ENCODE measurements around the gene FHIT. TPM values are rescaled to one million over a fixed set of nuclear protein-coding genes. Genes with fewer than 3 reads are reported as not detected.
A peak's percentile ranks its signal among the peaks of the same experiment; 100 is the strongest.

FHIT gene
- total and polyA plus RNA-seq, 4 donors: 6.9 to 16.5 (median 9.9) TPM

DNA sequence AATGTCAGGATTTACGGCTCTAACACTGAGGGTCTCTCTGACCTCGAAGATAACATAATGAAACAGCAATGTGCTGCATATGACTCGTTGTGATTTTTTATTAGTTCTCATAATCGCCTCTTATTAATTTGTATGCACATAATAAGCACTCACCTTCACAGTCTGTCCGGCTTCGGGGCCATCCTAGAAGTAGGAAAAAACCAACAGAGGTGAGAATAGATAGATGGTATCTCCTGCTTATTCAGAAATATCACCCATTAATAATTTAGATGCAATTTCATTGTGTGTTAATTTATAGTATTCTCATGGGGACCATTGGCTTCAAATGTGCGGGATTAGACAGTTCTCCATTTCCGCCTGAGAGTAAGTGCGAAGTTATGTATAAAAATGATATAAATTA lies 1240.0 kb downstream of the FHIT start:
- no peak overlapping the region for H3K4me3 ChIP-seq (ENCODE audit: low read depth, low read length)
- no peaks in the 10 kb centered on the region for H3K4me1 ChIP-seq (ENCODE audit: control insufficient read depth, insufficient read depth, low read length)
- no peaks in the 10 kb centered on the region for H3K27me3 ChIP-seq (ENCODE audit: control insufficient read depth, insufficient read depth, low read length)
- no peak overlapping the region for H3K27ac ChIP-seq (ENCODE audit: low read depth, low read length)
- no peaks in the 10 kb centered on the region for H3K36me3 ChIP-seq (ENCODE audit: control insufficient read depth, insufficient read depth, low read length)
- DNase-seq (ENCODE audit: low read depth in 4 of 6, low spot score in 6 of 6): peak in 1 of 6 donors; percentile 50
- no CpG with 5 or more reads among the region's 9 CpGs for WGBS (ENCODE audit: insufficient coverage)
- H3K9me3 ChIP-seq (ENCODE audit: control insufficient read depth, insufficient read depth, low read length): no peaks in the 10 kb centered on the region

DNA sequence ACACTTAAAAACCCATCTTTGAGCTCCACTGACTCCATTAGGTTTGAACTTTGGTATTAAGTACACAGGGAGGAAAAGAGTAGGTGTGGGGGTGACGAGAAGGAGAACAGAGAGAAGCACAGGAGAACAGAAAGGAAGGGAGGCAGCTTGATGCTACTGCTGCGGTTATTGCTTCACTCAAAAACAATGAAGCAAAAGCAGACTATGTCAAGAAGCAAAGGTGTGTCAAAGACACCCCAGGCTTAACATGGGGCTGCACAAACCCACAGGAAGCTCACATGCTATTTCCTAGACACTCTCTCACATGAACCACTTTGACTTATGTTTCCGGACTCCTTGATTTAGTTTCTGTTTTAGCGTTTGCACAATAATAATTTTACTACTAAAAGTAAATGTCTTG lies 1240.5 kb downstream of the FHIT start:
- no peaks in the 10 kb centered on the region for H3K9me3 ChIP-seq (ENCODE audit: control insufficient read depth, insufficient read depth, low read length)
- DNase-seq (ENCODE audit: low read depth in 4 of 6, low spot score in 6 of 6): no peak
- H3K27ac ChIP-seq (ENCODE audit: low read depth, low read length): no peak overlapping the region
- no peak overlapping the region for H3K4me3 ChIP-seq (ENCODE audit: low read depth, low read length)
- H3K4me1 ChIP-seq (ENCODE audit: control insufficient read depth, insufficient read depth, low read length): no peaks in the 10 kb centered on the region
- no peaks in the 10 kb centered on the region for H3K27me3 ChIP-seq (ENCODE audit: control insufficient read depth, insufficient read depth, low read length)
- no peaks in the 10 kb centered on the region for H3K36me3 ChIP-seq (ENCODE audit: control insufficient read depth, insufficient read depth, low read length)
- WGBS (ENCODE audit: insufficient coverage): 67% methylated on average over 1 of the region's 4 CpGs

DNA sequence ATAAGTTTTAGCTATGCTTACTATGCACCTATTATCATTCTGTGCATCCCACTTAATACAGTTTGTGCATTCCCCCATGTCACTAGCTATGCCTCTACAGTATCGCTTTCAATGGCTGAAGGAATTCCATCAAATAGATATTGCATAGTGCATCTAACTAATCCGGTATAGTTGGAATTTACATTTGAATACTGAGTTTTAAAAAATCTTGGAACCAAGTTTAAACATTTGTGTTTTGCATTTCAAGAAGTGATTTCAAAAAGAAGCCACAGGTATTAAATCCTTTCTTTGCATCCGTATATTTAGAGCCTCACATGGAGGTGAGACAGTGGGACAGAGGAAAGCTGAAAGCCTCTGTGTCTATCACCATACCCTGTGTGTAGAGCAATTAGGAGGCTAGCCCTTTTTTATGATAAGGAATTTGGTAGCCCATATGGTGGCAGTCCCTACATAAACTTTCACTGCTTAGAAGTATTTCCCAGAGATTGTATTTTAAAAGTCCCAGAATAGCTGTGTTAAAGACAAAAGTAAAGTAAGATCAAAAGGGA lies 1241.2 kb downstream of the FHIT start:
- H3K27me3 ChIP-seq (ENCODE audit: control insufficient read depth, insufficient read depth, low read length): no peaks in the 10 kb centered on the region
- DNase-seq (ENCODE audit: low read depth in 4 of 6, low spot score in 6 of 6): no peak
- no peak overlapping the region for H3K4me3 ChIP-seq (ENCODE audit: low read depth, low read length)
- no peaks in the 10 kb centered on the region for H3K4me1 ChIP-seq (ENCODE audit: control insufficient read depth, insufficient read depth, low read length)
- H3K36me3 ChIP-seq (ENCODE audit: control insufficient read depth, insufficient read depth, low read length): no peaks in the 10 kb centered on the region
- no CpG with 5 or more reads among the region's 3 CpGs for WGBS (ENCODE audit: insufficient coverage)
- no peak overlapping the region for H3K27ac ChIP-seq (ENCODE audit: low read depth, low read length)
- no peaks in the 10 kb centered on the region for H3K9me3 ChIP-seq (ENCODE audit: control insufficient read depth, insufficient read depth, low read length)

DNA sequence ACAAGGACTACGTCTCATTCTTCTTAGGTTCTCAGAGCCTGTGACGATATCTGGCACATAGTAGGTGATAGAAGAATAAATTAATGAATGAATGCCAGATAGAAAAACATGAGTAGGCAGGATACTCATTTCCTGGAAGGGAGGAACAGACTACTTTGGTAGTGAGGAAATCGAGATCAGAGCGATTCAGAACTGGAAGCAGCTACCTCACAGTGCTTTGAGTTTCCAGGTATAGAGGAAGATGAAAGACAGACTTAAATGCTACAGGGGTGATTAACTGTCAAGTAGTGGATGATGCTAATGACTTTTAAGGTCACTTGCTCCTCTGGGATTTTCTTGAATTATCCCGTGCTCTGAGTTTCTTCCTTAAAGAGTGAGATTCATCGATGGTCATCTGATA lies 1249.9 kb downstream of the FHIT start:
- DNase-seq (ENCODE audit: low read depth in 4 of 6, low spot score in 6 of 6): no peak
- H3K4me1 ChIP-seq (ENCODE audit: control insufficient read depth, insufficient read depth, low read length): no peaks in the 10 kb centered on the region
- no peak overlapping the region for H3K27ac ChIP-seq (ENCODE audit: low read depth, low read length)
- no peaks in the 10 kb centered on the region for H3K9me3 ChIP-seq (ENCODE audit: control insufficient read depth, insufficient read depth, low read length)
- no peaks in the 10 kb centered on the region for H3K27me3 ChIP-seq (ENCODE audit: control insufficient read depth, insufficient read depth, low read length)
- no peaks in the 10 kb centered on the region for H3K36me3 ChIP-seq (ENCODE audit: control insufficient read depth, insufficient read depth, low read length)
- no peak overlapping the region for H3K4me3 ChIP-seq (ENCODE audit: low read depth, low read length)
- 96% methylated on average over 4 of the region's 6 CpGs for WGBS (ENCODE audit: insufficient coverage)

DNA sequence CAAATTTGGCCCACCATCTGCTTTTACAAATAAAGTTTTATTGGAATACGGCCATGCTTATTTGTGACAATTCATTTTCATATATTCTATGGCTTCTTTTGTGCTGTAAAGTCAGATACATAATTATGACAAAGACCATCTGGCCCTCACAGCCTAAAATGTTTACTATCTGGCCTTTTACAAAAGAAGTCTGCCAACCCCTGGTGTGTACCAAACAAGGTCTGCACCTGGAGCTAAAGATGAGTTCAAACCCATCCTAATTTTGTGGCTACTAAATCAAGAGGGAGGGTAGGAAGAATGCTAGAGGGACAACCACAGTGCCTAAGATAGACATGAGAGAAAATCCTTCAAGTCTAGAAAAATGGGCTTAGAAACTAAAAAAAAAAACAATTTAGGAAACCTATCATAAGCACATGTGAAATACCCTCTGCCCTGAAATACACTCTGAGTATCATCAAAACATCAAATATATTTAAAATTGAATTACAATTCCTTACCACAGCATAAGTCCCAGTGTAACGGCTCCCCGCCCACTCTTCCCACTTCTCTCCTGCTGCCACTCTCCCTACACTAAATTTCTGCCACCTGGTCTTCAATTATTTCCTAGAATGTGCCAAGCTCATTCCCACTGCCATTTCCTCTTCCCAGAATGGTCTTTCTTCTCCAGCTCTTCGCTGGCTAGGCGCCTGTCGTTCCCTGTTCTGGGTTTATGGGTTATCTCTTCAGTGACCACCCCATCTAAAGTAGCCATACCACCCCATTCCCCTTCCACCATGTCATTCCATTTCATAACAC lies 1250.7 kb downstream of the FHIT start:
- H3K36me3 ChIP-seq (ENCODE audit: control insufficient read depth, insufficient read depth, low read length): no peaks in the 10 kb centered on the region
- H3K27ac ChIP-seq (ENCODE audit: low read depth, low read length): no peak overlapping the region
- no peaks in the 10 kb centered on the region for H3K4me1 ChIP-seq (ENCODE audit: control insufficient read depth, insufficient read depth, low read length)
- no peaks in the 10 kb centered on the region for H3K27me3 ChIP-seq (ENCODE audit: control insufficient read depth, insufficient read depth, low read length)
- DNase-seq (ENCODE audit: low read depth in 4 of 6, low spot score in 6 of 6): no peak
- H3K9me3 ChIP-seq (ENCODE audit: control insufficient read depth, insufficient read depth, low read length): no peaks in the 10 kb centered on the region
- WGBS (ENCODE audit: insufficient coverage): 100% methylated on average over 4 of the region's 6 CpGs
- H3K4me3 ChIP-seq (ENCODE audit: low read depth, low read length): no peak overlapping the region

DNA sequence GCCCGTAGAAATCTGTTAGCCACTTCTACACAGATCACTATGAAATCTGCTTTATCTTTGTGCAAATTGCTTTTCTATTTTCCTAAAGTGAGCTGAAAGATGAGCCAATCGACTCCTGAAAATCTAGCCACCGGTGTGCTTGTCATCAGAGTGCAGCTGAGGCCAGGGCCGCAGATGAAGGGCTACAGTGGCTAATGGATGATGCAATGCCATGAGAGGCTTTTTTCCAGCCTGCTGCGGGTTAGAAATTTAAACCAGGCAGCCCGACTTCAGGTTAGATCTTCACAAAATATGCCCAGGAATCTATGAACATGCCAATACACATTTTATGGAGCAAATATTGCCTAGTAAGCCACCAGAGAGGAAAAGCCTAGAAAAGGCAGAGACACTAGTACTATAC lies 1253.2 kb downstream of the FHIT start:
- Histone ChIP-seq H3K9me3 (ENCODE audit: control insufficient read depth, insufficient read depth, low read length) (no peaks in the 10 kb centered on the region), H3K27ac (ENCODE audit: low read depth, low read length) (no peak overlapping the region), H3K36me3 (ENCODE audit: control insufficient read depth, insufficient read depth, low read length) (no peaks in the 10 kb centered on the region), H3K27me3 (ENCODE audit: control insufficient read depth, insufficient read depth, low read length) (no peaks in the 10 kb centered on the region), H3K4me1 (ENCODE audit: control insufficient read depth, insufficient read depth, low read length) (no peaks in the 10 kb centered on the region), H3K4me3 (ENCODE audit: low read depth, low read length) (no peak overlapping the region)
- DNase-seq (ENCODE audit: low read depth in 4 of 6, low spot score in 6 of 6): peak in 2 of 6 donors; percentile 5 to 58
- 40% methylated on average over 5 of the region's 6 CpGs for WGBS (ENCODE audit: insufficient coverage)

DNA sequence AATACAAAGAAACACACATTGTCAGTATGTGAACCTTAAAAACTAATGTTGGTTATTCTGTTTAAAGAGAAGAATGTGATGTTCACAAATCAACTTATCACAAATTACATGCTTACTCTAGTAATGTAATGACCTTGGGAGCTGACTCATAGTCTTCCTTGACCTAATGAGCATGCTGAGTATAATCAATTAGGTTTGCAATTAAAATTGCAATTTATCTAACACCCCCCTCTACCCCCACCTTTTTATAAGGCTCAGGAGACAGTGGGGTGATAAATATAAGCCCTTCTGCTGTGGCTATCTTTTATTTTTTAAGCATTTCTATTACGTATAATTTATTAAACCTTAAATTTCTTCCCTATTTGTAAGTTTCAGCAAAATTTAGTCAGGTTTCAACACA lies 1253.7 kb downstream of the FHIT start:
- Histone ChIP-seq H3K9me3 (ENCODE audit: control insufficient read depth, insufficient read depth, low read length) (no peaks in the 10 kb centered on the region), H3K4me3 (ENCODE audit: low read depth, low read length) (no peak overlapping the region), H3K36me3 (ENCODE audit: control insufficient read depth, insufficient read depth, low read length) (no peaks in the 10 kb centered on the region), H3K4me1 (ENCODE audit: control insufficient read depth, insufficient read depth, low read length) (no peaks in the 10 kb centered on the region), H3K27me3 (ENCODE audit: control insufficient read depth, insufficient read depth, low read length) (no peaks in the 10 kb centered on the region), H3K27ac (ENCODE audit: low read depth, low read length) (no peak overlapping the region)
- DNase-seq (ENCODE audit: low read depth in 4 of 6, low spot score in 6 of 6): peak in 1 of 6 donors; percentile 53
- no CpG with 5 or more reads among the region's 1 CpG for WGBS (ENCODE audit: insufficient coverage)

DNA sequence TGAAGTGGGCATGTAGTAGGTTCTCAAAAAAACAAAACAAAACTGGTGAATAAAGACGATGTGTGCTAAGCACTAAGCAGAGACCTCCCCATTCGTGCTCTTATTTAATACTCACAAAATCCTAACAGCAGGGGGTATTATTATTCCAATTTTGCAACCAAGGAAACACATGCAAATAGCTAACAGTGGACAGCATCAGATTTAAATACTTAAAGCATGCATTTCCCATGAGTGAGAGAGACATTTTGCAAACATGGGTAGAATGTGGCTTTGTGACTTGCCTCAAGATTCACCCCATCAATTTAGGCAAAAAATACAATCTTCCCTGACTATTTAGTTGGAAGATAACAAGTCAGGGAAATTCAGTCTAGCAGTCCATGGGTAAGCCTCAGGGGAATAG lies 1255.2 kb downstream of the FHIT start:
- no peak overlapping the region for H3K27ac ChIP-seq (ENCODE audit: low read depth, low read length)
- no peak for DNase-seq (ENCODE audit: low read depth in 4 of 6, low spot score in 6 of 6)
- no peaks in the 10 kb centered on the region for H3K27me3 ChIP-seq (ENCODE audit: control insufficient read depth, insufficient read depth, low read length)
- no peak overlapping the region for H3K4me3 ChIP-seq (ENCODE audit: low read depth, low read length)
- no peaks in the 10 kb centered on the region for H3K9me3 ChIP-seq (ENCODE audit: control insufficient read depth, insufficient read depth, low read length)
- H3K36me3 ChIP-seq (ENCODE audit: control insufficient read depth, insufficient read depth, low read length): no peaks in the 10 kb centered on the region
- no CpG with 5 or more reads among the region's 2 CpGs for WGBS (ENCODE audit: insufficient coverage)
- no peaks in the 10 kb centered on the region for H3K4me1 ChIP-seq (ENCODE audit: control insufficient read depth, insufficient read depth, low read length)

DNA sequence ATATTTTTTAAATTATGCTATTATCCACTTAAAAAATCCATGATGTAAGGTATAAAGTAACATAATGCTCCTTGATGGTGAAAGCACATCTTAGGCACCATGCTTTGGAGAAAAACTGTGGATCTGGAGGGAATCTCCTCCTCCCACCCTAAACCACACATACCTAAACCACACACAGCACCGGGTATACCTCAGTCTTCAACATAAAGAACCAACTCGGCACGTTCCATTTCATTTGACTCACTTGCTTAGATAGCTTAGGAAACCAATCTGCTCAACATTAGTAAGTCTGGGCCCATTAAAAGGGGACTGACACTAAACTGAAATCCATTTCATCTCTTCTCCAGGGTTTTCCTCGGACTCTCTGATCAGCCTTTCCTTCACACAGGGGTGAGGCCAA lies 1255.7 kb downstream of the FHIT start:
- Histone ChIP-seq H3K9me3 (ENCODE audit: control insufficient read depth, insufficient read depth, low read length) (no peaks in the 10 kb centered on the region), H3K27ac (ENCODE audit: low read depth, low read length) (no peak overlapping the region), H3K4me3 (ENCODE audit: low read depth, low read length) (no peak overlapping the region), H3K4me1 (ENCODE audit: control insufficient read depth, insufficient read depth, low read length) (no peaks in the 10 kb centered on the region), H3K27me3 (ENCODE audit: control insufficient read depth, insufficient read depth, low read length) (no peaks in the 10 kb centered on the region), H3K36me3 (ENCODE audit: control insufficient read depth, insufficient read depth, low read length) (no peaks in the 10 kb centered on the region)
- no peak for DNase-seq (ENCODE audit: low read depth in 4 of 6, low spot score in 6 of 6)
- 95% methylated on average over 3 of the region's 4 CpGs for WGBS (ENCODE audit: insufficient coverage)

DNA sequence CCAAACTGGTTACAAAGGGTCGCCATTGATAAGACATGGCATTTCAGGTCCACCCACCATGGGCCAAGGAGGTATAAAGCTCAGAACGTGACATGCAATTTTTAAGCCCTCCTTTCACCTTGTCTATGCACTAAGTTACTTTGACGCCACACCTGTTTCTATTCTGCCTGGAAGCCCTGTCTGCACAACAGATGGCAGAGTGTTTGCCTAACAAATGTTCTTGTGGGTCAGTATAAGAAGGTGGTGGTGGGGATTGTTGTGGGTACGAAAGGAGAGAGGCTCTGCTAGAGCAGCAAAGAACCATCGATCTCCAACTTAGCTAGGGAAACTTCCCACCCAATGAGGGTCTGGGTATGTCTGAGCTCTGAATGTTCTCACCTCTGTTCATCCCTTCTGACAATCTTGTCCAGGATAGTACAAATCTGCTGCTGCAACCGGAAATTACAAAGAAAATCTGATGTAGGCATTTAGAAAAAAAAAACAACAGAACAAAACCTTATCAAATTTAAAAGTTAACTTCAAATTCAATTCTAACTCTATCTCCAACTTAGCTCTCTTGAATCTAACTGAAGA lies 1256.4 kb downstream of the FHIT start:
- 100% methylated on average over 2 of the region's 6 CpGs for WGBS (ENCODE audit: insufficient coverage)
- DNase-seq (ENCODE audit: low read depth in 4 of 6, low spot score in 6 of 6): no peak

More for the DNA sequence above, 1256.4 kb downstream of the FHIT start:
- no peak overlapping the region for H3K4me3 ChIP-seq (ENCODE audit: low read depth, low read length)
- H3K4me1 ChIP-seq (ENCODE audit: control insufficient read depth, insufficient read depth, low read length): no peaks in the 10 kb centered on the region
- no peak overlapping the region for H3K27ac ChIP-seq (ENCODE audit: low read depth, low read length)
- no peaks in the 10 kb centered on the region for H3K9me3 ChIP-seq (ENCODE audit: control insufficient read depth, insufficient read depth, low read length)
- H3K36me3 ChIP-seq (ENCODE audit: control insufficient read depth, insufficient read depth, low read length): no peaks in the 10 kb centered on the region
- H3K27me3 ChIP-seq (ENCODE audit: control insufficient read depth, insufficient read depth, low read length): no peaks in the 10 kb centered on the region

All from spinal cord (tissue), 10 donors.